ENCODE measurements around the gene TMEM25.

DNA sequence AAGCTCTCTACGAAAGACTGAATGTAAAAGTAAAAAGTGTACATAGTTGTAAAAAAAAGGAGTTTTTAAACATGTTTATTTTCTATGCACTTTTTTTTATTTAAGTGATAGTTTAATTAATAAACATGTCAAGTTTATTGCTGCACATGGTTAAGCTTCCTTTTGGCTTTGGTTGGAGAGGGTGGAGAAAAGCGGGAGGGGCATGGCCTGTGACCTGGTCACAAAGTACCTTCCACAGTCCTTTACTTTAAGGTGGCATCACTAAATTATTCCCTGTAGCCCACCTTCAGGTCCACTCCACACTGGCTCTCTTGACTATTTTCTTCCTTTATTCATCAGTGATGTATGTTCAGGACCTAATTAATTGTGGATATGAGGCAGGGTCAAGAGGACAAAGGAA is 4.3 kb upstream of the TMEM25 start:
- TF ChIP-seq POLR2A (IDR thresholded peaks at IDR 0.05) (no peak), CTCF (IDR thresholded peaks at IDR 0.05) (no peak)

All from testis (tissue), 2 donors.